Measurements from ENCODE around the gene C10orf88.
"Not testable (repeated sequence)": the region's sequence is repeated elsewhere in the genome, so short reads cannot be mapped to it uniquely, and the experiment has no call there.

The C10orf88 gene

DNA sequence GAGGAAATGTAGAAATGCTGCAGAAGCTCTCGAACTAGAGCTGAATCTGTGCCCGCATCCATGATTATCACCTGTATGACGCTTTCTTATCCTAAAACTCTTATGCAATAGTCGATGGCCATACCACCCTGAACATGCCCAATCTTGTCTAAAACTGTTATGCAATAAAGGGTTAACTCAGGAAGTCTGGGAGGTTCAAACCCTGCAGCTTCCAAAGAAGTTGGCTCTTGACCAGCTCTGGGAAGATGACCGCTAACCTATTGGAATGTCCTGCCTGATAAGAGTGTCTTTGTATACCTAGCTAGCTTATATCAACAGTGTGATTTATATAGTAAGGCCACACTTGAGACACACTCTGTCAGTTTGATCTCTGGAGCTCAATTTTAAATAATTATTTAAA is 3.4 kb upstream of the C10orf88 start:
- no peak for DNase-seq

DNA sequence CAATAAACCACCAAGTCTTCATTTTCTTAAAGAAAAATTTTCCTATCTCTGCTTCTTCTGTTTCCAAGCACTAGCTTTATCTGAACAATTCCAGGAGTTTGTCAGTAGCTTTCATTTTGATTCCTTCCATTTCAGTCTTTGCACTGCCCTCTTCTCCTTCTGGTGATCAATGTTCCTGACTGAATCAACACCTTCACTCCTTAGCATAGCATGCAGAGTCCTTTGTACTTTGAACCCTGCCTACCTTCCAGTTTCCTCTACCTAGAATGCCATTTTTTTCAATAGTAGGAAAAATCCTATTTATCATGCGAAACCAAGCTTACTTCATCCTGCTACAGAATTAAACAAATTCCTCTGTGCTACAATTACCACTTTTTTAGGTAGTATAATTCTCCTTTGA is 1.9 kb upstream of the C10orf88 start:
- no peak for DNase-seq

- no peak for DNase-seq
Measured at GRCh38 chr10:122954731-122955050, 664 bp upstream of the C10orf88 start.

- DNase-seq = no peak
Measured at GRCh38 chr10:122949296-122949695, 4.7 kb downstream of the C10orf88 start.

DNA sequence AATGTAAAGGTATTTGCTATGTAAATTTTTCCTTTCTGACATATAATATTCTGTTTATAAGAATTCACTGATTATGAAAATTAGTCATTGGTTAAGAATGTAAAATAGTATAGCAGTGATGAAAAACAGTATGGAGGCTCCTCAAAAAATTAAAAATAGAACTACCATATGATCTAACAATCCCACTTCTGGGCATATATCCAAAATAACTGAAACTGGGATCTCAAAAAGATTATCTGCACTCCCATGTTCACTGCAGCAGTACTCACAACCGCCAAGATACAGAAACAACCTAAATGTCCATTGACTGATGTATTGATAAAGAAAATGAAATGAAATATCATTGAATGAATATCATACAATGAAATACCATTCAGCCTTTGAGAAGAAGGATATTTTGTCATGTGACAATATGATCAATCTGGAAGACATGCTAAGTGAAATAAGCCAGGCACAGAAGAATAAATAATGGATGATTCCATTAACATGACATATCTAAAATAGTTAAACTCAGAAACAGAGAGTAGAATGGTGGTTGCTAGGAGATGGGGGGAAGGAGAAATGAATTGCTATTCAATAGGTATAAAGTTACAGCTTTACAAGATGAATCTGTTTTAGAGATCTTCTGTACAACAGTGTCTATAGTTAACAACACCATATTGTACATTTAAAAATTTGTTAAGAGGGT is 14.0 kb downstream of the C10orf88 start:
- DNase-seq = no peak

DNA sequence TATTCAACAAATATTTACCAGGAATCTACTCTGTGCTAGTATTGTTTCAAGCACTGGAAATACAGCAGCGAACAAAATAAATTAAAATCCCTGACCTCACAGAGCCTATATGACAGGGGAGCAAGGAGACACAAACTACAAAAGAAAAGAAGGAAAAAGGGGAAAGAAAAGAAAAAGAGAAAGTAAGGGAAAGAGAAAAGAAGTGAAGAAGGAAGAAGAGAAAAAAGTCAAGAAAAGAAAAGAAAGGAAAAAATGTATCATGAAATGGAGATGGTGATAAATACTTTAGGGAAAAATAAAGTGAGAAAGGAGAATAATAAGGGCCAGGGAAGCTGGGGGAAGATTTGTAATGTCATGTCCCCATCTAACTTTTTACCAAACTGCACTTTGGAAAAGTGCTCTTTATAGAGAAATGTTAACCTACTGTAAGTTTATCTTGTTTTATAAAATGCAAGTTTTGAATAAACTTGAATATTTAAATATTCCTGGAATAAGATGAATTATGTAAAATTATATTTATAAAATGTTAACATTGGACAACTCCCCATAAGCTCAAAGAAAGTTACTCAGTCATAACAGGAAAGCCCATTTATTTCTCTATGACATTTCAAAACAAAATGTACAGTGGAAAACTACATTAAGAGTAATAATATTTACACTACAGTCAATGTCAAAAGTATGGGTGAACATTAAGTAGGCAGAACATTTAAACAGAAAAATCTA is 14.7 kb downstream of the C10orf88 start:
- no peak for DNase-seq

DNA sequence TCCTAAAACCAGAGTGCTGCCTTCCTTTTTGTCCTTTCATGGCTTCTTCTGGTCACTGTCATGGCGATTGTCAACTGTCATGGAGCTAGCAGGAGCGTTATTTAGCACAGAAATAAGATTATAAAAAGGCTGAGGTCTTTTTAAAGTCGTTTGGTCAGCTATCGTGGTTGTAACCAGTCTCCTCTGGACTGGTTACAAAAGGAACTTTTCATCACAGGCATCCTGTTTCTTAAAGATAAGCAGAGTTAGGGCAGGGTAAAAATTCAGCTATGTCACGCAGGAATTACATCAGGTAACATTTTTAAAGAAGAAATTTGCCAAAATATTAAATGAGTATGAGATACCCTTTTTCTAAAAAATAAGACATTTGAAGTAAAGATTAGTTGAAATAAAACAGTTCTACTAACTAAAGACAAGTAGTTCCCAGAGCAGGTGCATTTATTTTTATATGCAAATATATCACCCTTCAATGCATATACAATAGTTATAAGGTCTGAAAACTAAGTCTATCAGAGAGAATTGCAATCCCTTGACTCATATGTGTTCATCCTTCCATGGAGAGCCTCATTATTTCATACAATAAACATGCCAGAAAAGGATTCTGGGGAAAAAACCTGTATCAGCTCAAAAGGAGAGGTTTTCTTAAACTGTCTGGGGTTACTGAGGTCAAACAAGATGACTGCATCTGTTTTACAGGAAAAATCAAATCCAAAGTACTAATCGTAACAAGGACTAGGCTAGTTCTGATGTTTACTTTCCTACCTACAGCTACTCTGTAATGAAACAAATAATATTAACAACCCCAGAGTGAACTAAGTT is 22.7 kb downstream of the C10orf88 start:
- no peak for DNase-seq

DNA sequence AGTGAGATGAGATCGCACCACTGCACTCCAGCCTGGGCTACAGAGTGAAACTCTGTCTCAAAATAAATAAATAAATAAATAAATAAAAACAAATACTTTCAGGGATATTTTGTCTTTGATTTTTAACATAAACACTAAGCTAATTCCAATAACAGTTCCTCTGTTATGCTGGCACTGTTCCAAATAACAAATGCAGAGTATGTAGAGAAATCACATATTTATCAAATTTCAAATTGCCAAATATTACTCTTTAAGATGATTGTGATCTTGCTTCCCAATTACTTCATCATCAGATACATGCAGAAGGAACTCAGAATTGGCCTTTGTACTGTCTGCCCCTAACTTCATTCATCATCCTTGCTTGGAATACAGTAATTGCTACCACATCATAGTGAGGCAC is 23.9 kb downstream of the C10orf88 start:
- no peak for DNase-seq

DNA sequence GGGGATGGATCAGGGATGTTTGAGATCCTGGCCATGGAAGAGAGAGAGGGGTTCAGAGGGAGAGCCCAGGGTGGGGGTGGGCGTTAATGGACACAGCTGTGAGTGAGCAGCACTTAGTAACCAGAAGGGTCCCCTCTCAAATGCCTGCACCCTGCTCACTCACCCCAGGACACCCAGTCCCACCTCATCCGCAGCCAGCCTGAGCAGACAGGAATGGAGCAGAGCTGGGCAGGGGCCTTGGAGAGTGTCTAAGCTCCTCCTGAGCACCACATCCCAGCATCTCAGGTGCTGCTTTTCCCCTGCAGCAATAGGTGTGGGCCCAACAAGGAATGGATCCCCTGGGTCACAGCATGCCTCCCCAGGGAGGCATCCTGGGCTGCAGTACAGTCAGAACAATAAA is 38.3 kb downstream of the C10orf88 start:
- no peak for DNase-seq

DNA sequence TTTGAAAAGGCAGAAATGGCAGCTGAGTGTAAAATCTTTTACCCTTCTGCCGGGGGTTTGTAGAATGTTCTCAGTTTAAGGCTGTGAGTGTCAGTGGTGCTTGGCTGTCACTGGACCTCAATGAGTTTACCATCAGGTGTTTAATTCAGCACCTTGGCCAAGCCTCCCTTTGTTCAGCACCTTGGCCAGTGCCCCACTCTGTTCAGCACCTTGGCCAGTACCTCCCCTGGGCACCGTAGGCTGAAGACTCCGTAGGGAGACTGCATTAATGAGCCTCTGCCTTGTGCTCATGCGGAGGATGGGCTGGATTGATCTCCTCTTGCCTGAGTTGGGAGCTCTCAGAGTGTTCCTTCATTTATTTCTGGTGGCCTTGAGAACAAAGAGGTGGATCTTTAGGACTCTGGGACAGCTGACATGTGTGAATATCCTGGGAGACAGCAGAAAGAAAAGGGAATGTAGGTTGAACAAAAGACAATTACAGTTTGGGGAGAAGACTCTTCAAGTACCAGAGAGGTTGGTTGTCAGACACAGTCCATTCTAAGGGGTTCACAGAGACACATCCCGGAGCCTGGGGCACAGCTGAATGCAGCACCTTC is 42.0 kb downstream of the C10orf88 start:
- DNase-seq = no peak

GRCh38 chr10:122910310-122910709 is 43.7 kb downstream of the C10orf88 start, which contains the start of gene FAM24A:
FAM24A (plus strand) TSS chr10:122910610; CDS start chr10:122911635, 1,025 bp downstream.
- DNase-seq = no peak

- DNase-seq = not testable (repeated sequence)
Measured at GRCh38 chr10:122903861-122904260, 50.2 kb downstream of the C10orf88 start.

GRCh38 chr10:122894261-122894944 is 59.6 kb downstream of the C10orf88 start:
- no peak for DNase-seq

- DNase-seq = no peak
Measured at GRCh38 chr10:122884166-122884565, 69.9 kb downstream of the C10orf88 start.

DNA sequence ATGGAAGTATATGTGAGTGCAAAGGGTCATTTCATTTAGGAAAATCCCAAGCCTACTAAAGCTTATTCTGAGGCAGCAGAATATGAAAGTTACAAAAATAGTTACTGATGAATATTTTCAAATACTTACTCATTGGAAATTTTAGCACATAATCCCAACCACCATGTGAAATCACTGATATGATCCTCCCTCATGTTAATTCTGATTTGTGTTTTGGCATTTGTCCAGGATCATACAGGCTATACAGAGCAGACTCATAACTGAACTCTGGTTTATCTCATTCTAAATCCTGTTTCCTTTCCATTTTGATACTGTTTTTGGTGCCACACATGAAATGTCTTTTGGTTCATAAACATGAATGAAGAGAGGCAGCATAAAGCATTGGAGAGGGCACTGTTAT is 71.3 kb downstream of the C10orf88 start:
- DNase-seq = no peak
